Measurements from ENCODE around the gene DEFB121. TPM values are rescaled to one million over a fixed set of nuclear protein-coding genes. Genes with fewer than 3 reads are reported as not detected.

DEFB121 gene
- total RNA-seq, 1 donor from 2014 or later = not detected

DNA sequence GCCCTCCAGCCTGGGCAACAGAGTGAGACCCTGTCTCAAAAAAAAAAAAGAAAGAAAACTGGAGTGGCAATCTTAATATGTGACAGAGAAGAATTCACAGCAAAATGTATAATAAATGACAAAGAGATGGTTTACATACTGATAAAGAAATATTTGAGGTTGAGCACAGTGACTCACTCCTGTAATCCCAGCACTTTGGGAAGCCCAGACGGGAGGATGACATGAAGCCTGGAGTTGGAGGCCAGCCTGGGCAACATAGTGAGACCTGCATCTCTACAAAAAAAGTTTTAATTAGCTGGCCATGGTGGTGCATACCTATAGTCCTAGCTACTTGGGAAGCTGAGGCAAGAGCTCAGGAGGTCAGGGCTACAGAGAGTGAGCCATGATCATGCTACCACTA, 50.0 kb downstream of the DEFB121 start:
- Mint-ChIP-seq H3K4me1 (ENCODE audit: unreplicated experiment) (no peaks in the 10 kb centered on the region), H3K27me3 (ENCODE audit: unreplicated experiment) (no peaks in the 10 kb centered on the region), H3K4me3 (ENCODE audit: unreplicated experiment) (no peak overlapping the region), H3K9me3 (ENCODE audit: unreplicated experiment) (peaks cover 4% of the 10 kb centered on the region), H3K36me3 (ENCODE audit: unreplicated experiment) (no peaks in the 10 kb centered on the region), H3K27ac (ENCODE audit: unreplicated experiment) (no peak overlapping the region)
- DNase-seq (ENCODE audit: extremely low spot score, unreplicated experiment) = no peak
- TF ChIP-seq, protein P1, sequence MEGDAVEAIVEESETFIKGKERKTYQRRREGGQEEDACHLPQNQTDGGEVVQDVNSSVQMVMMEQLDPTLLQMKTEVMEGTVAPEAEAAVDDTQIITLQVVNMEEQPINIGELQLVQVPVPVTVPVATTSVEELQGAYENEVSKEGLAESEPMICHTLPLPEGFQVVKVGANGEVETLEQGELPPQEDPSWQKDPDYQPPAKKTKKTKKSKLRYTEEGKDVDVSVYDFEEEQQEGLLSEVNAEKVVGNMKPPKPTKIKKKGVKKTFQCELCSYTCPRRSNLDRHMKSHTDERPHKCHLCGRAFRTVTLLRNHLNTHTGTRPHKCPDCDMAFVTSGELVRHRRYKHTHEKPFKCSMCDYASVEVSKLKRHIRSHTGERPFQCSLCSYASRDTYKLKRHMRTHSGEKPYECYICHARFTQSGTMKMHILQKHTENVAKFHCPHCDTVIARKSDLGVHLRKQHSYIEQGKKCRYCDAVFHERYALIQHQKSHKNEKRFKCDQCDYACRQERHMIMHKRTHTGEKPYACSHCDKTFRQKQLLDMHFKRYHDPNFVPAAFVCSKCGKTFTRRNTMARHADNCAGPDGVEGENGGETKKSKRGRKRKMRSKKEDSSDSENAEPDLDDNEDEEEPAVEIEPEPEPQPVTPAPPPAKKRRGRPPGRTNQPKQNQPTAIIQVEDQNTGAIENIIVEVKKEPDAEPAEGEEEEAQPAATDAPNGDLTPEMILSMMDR (IDR thresholded peaks at IDR 0.05) = no peak

Other genes with a start within 250 kb of the DEFB121 start
- not detected in 2 replicates for gene DEFB115, start 148.6 kb downstream of the DEFB121 start, total RNA-seq
- not detected in 2 replicates for gene DEFB116, start 97.6 kb downstream of the DEFB121 start, total RNA-seq
- gene DEFB118, start 37.6 kb downstream of the DEFB121 start, total RNA-seq = not detected in 2 replicates
- gene DEFB119, start 15.6 kb downstream of the DEFB121 start, total RNA-seq = not detected in 2 replicates
- gene DEFB123, start 34.4 kb upstream of the DEFB121 start, total RNA-seq = not detected in 2 replicates
- gene DEFB124, start 68.9 kb upstream of the DEFB121 start, total RNA-seq = not detected in 2 replicates
- not detected in 2 replicates for gene REM1, start 69.1 kb upstream of the DEFB121 start, total RNA-seq
- gene HM13, start 108.2 kb upstream of the DEFB121 start, total RNA-seq = 173 and 203 TPM in 2 replicates
- gene ID1, start 199.1 kb upstream of the DEFB121 start, total RNA-seq = 8.2 TPM in 2 replicates
- gene COX4I2, start 231.7 kb upstream of the DEFB121 start, total RNA-seq = not detected in 2 replicates

Data from osteocyte (in vitro differentiated cells).